HG03159 (cell line): ENCODE results near the gene HAUS6.
"Not testable (repeated sequence)": the region's sequence is repeated elsewhere in the genome, so short reads cannot be mapped to it uniquely, and the experiment has no call there.

ENCODE experiments used
- ATAC-seq: cut with Tn5 transposase; IDR thresholded peaks from one replicate; pipeline ENCODE4 v1.9.1; 2021; ENCODE audit warnings: mild to moderate bottlenecking, moderate library complexity; ENCODE audit not compliant: unreplicated experiment

Gene HAUS6

GRCh38 chr9:19048966-19049916 lies 53.5 kb downstream of the HAUS6 start, which contains the start of gene RRAGA:
Gene RRAGA, plus strand, starts transcription at chr9:19049427. Its CDS starts 233 bp downstream, at chr9:19049660.
- peak; percentile 91 for ATAC-seq

- ATAC-seq, result no peak
These were observed 66.1 kb downstream of the HAUS6 start for GRCh38 chr9:19036611-19037010.

- no peak for ATAC-seq
These were observed 69.7 kb downstream of the HAUS6 start, which contains the start of gene SAXO1 for GRCh38 chr9:19033015-19033414. Gene SAXO1, minus strand, starts transcription at chr9:19033209. Its CDS starts 301 bp downstream, at chr9:19032908.

- ATAC-seq, result no peak
These were observed 70.3 kb downstream of the HAUS6 start for GRCh38 chr9:19032406-19032805.

- ATAC-seq, result peak; percentile 53
These were observed 71.8 kb downstream of the HAUS6 start for GRCh38 chr9:19030899-19031298.

GRCh38 chr9:19028835-19029451 lies 73.8 kb downstream of the HAUS6 start:
- peak; percentile 63 for ATAC-seq

- ATAC-seq, result no peak
These were observed 74.9 kb downstream of the HAUS6 start for GRCh38 chr9:19027825-19028224.

- ATAC-seq, result no peak
These were observed 76.3 kb downstream of the HAUS6 start for GRCh38 chr9:19026375-19026774.

GRCh38 chr9:19023078-19023477 lies 79.6 kb downstream of the HAUS6 start:
- no peak for ATAC-seq

- ATAC-seq, result peak; percentile 56
These were observed 80.5 kb downstream of the HAUS6 start for GRCh38 chr9:19022206-19022605.

GRCh38 chr9:19021649-19022048 lies 81.1 kb downstream of the HAUS6 start:
- ATAC-seq, result not testable (repeated sequence)

GRCh38 chr9:19020886-19021455 lies 81.7 kb downstream of the HAUS6 start:
- ATAC-seq, result no peak

- ATAC-seq, result no peak
These were observed 84.5 kb downstream of the HAUS6 start for GRCh38 chr9:19018201-19018600.

- ATAC-seq, result no peak
These were observed 93.2 kb downstream of the HAUS6 start for GRCh38 chr9:19009391-19009965.
